ENCODE data around the gene LZTR1. TPM values are rescaled to one million over a fixed set of nuclear protein-coding genes. Genes with fewer than 3 reads are reported as not detected.
"Not testable (repeated sequence)": the region's sequence is repeated elsewhere in the genome, so short reads cannot be mapped to it uniquely, and the experiment has no call there.

The LZTR1 gene
- total and polyA plus RNA-seq, 4 donors: 11.3 to 83.9 (median 70.4) TPM

DNA sequence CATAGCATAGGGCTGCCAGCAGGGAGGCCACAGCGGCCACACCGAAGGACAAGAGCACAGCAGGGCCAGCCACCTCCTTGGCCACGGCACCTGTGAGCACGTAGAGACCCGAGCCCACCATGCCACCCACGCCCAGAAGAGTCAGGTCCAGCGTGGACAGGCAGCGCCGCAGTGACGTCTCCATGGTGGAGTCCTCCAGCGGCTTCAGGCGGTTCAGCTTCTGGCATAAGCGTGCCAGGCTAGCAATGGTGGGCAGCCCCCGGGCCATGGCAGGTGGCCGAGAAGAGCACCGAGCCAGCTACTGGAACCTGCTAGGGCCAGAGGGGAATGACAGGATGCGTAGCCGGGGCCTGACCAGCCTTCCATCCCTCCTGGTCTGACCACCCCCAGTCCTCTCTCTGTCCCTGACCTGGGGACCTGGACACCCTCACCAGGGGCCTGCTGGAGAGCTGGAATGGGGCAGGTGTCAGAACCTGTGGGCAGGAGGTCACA is 49.5 kb downstream of the LZTR1 start:
- DNase-seq: no peak
- Histone ChIP-seq H3K9me3 (ENCODE audit: control insufficient read depth, low read length) (no peaks in the 10 kb centered on the region), H3K4me3 (ENCODE audit: low read length in 2 of 2) (no peak overlapping the region), H3K27ac (ENCODE audit: low read depth in 1 of 2, low read length in 2 of 2) (no peak overlapping the region), H3K4me1 (ENCODE audit: control insufficient read depth in 1 of 2, insufficient read depth in 2 of 2, low read length in 2 of 2) (no peaks in the 10 kb centered on the region), H3K36me3 (ENCODE audit: control insufficient read depth in 1 of 2, insufficient read depth in 2 of 2, low read length in 1 of 2) (no peaks in the 10 kb centered on the region), H3K27me3 (ENCODE audit: control insufficient read depth in 1 of 2, insufficient read depth in 2 of 2, low read length in 1 of 2) (no peaks in the 10 kb centered on the region)
- ATAC-seq (ENCODE audit: low FRiP score): no peak
- WGBS, 2 donors: 84 to 90% methylated on average over 17 to 18 of the region's 18 CpGs
- intact Hi-C loops (cut with DNase I): no loop called here

GRCh38 chr22:21032037-21032867 is 50.2 kb downstream of the LZTR1 start, which contains the start of gene SLC7A4:
Gene SLC7A4, minus strand, starts transcription at chr22:21032561. Its CDS starts 749 bp downstream, at chr22:21031812.
- intact Hi-C loops (cut with DNase I): no loop called here
- H3K9me3 ChIP-seq (ENCODE audit: control insufficient read depth, low read length): no peaks in the 10 kb centered on the region
- H3K4me3 ChIP-seq (ENCODE audit: low read length in 2 of 2): no peak within 1 kb of the TSS
- no peak for ATAC-seq (ENCODE audit: low FRiP score)
- no peaks in the 10 kb centered on the region for H3K4me1 ChIP-seq (ENCODE audit: control insufficient read depth in 1 of 2, insufficient read depth in 2 of 2, low read length in 2 of 2)
- H3K36me3 ChIP-seq (ENCODE audit: control insufficient read depth in 1 of 2, insufficient read depth in 2 of 2, low read length in 1 of 2): no peaks in the 10 kb centered on the region
- no peaks in the 10 kb centered on the region for H3K27me3 ChIP-seq (ENCODE audit: control insufficient read depth in 1 of 2, insufficient read depth in 2 of 2, low read length in 1 of 2)
- 6 to 7% methylated on average over 46 to 59 of the region's 59 CpGs for whole genome bisulfite sequencing, 2 donors
- no peak within 1 kb of the TSS for H3K27ac ChIP-seq (ENCODE audit: low read depth in 1 of 2, low read length in 2 of 2)
- no peak for DNase-seq

DNA sequence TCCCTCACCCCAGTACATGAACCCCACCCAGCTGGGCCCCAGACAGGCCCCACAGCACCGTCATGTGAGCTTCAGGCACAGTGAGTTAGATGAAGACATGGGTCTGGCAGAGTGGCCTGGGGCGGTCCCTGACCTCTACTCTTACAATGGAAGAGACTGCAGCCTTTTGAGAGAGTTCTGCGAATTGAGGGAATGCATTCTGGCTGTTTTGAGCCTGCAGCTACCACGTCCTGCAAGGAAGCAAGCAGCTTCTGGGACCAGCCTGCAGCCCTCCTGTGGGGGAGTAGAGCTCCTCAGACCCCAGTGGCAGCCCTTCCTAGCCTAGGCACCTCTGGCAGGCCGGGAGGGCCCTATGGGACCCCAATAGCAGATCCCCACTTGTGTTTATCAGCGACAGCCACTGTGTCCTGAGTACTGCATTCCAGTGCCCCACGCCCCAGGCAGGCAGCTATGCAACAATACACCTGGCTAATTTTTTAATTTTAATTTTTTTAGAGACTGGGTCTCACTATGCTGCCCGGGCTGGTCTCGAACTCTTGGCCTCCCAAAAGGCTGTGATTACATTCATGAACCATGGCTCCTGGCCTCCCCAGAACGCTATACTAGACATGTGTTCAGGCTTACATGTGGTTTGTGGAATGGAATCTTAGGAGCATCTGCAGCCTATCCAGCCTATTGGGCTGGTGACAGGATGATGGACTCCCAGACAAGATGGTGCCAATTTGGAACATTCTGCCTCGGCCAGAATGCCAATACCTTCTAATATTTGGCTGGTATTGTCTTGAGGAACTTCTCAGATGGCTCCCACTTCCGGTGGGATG is 51.0 kb downstream of the LZTR1 start:
- Histone ChIP-seq H3K9me3 (ENCODE audit: control insufficient read depth, low read length) (no peaks in the 10 kb centered on the region), H3K4me3 (ENCODE audit: low read length in 2 of 2) (no peak overlapping the region), H3K4me1 (ENCODE audit: control insufficient read depth in 1 of 2, insufficient read depth in 2 of 2, low read length in 2 of 2) (no peaks in the 10 kb centered on the region), H3K27ac (ENCODE audit: low read depth in 1 of 2, low read length in 2 of 2) (no peak overlapping the region), H3K36me3 (ENCODE audit: control insufficient read depth in 1 of 2, insufficient read depth in 2 of 2, low read length in 1 of 2) (no peaks in the 10 kb centered on the region), H3K27me3 (ENCODE audit: control insufficient read depth in 1 of 2, insufficient read depth in 2 of 2, low read length in 1 of 2) (no peaks in the 10 kb centered on the region)
- WGBS, 2 donors: 85 to 86% methylated on average over 12 of the region's 12 CpGs
- intact Hi-C loops (cut with DNase I): no loop called here
- ATAC-seq (ENCODE audit: low FRiP score) (no peak), DNase-seq (no peak)

DNA sequence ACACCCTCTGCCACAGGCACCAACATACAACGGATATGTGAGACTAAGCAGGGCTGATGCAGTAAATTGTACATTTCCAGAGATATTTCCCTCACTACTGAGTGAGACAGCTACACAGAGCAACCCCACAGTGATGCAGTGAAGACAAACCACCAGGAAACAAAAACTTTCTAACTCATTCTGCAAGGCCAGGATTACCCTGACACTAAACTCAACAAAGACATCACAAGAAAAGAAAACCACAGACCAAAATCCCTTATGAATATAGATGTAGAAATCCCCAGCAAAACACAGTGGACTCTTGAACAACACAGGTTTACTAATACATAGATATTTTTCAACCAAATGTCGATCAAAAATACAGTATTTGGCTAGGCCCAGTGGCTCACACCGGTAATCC is 51.8 kb downstream of the LZTR1 start:
- H3K9me3 ChIP-seq (ENCODE audit: control insufficient read depth, low read length): no peaks in the 10 kb centered on the region
- no peaks in the 10 kb centered on the region for H3K36me3 ChIP-seq (ENCODE audit: control insufficient read depth in 1 of 2, insufficient read depth in 2 of 2, low read length in 1 of 2)
- DNase-seq (no peak), ATAC-seq (ENCODE audit: low FRiP score) (no peak)
- H3K27ac ChIP-seq (ENCODE audit: low read depth in 1 of 2, low read length in 2 of 2): no peak overlapping the region
- 90 to 92% methylated on average over 3 of the region's 3 CpGs for WGBS, 2 donors
- no peak overlapping the region for H3K4me3 ChIP-seq (ENCODE audit: low read length in 2 of 2)
- intact Hi-C loops (cut with DNase I): no loop called here
- H3K4me1 ChIP-seq (ENCODE audit: control insufficient read depth in 1 of 2, insufficient read depth in 2 of 2, low read length in 2 of 2): no peaks in the 10 kb centered on the region
- H3K27me3 ChIP-seq (ENCODE audit: control insufficient read depth in 1 of 2, insufficient read depth in 2 of 2, low read length in 1 of 2): no peaks in the 10 kb centered on the region

GRCh38 chr22:21034989-21035388 is 52.9 kb downstream of the LZTR1 start:
- WGBS, 2 donors: 76 to 85% methylated on average over 3 of the region's 3 CpGs
- ATAC-seq (ENCODE audit: low FRiP score): no peak
- Histone ChIP-seq H3K27ac (ENCODE audit: low read depth in 1 of 2, low read length in 2 of 2) (no peak overlapping the region), H3K4me1 (ENCODE audit: control insufficient read depth in 1 of 2, insufficient read depth in 2 of 2, low read length in 2 of 2) (no peaks in the 10 kb centered on the region), H3K4me3 (ENCODE audit: low read length in 2 of 2) (no peak overlapping the region), H3K36me3 (ENCODE audit: control insufficient read depth in 1 of 2, insufficient read depth in 2 of 2, low read length in 1 of 2) (no peaks in the 10 kb centered on the region), H3K27me3 (ENCODE audit: control insufficient read depth in 1 of 2, insufficient read depth in 2 of 2, low read length in 1 of 2) (no peaks in the 10 kb centered on the region), H3K9me3 (ENCODE audit: control insufficient read depth, low read length) (no peaks in the 10 kb centered on the region)
- DNase-seq: no peak
- intact Hi-C loops (cut with DNase I): no loop called here

DNA sequence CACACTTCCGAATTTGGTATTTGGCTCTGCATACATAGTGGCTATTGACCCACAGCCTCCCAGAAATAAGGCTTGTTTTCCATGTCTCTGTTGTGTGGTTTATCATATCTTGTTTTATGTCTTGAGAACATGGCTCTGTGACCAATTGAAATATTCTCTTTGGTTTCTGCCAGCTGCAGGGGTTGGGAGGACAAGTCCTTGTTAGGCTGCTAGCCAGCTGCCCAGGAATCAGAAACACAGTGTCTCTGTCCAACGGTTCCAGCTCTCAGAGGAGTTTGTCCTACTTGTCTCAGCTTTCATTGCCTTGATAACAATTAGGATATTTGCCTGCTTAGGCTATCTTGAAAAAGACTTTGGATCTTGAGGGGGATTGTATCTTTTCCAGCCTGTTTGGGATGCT is 56.3 kb downstream of the LZTR1 start:
- ATAC-seq (ENCODE audit: low FRiP score) (peak; percentile 50), DNase-seq (no peak)
- no peak overlapping the region for H3K4me3 ChIP-seq (ENCODE audit: low read length in 2 of 2)
- intact Hi-C loops (cut with DNase I): no loop called here
- 22 to 29% methylated on average over 2 of the region's 2 CpGs for WGBS, 2 donors
- no peaks in the 10 kb centered on the region for H3K4me1 ChIP-seq (ENCODE audit: control insufficient read depth in 1 of 2, insufficient read depth in 2 of 2, low read length in 2 of 2)
- H3K27ac ChIP-seq (ENCODE audit: low read depth in 1 of 2, low read length in 2 of 2): no peak overlapping the region
- H3K27me3 ChIP-seq (ENCODE audit: control insufficient read depth in 1 of 2, insufficient read depth in 2 of 2, low read length in 1 of 2): no peaks in the 10 kb centered on the region
- no peaks in the 10 kb centered on the region for H3K9me3 ChIP-seq (ENCODE audit: control insufficient read depth, low read length)
- H3K36me3 ChIP-seq (ENCODE audit: control insufficient read depth in 1 of 2, insufficient read depth in 2 of 2, low read length in 1 of 2): no peaks in the 10 kb centered on the region

- H3K27me3 ChIP-seq (ENCODE audit: control insufficient read depth in 1 of 2, insufficient read depth in 2 of 2, low read length in 1 of 2); H3K4me3 ChIP-seq (ENCODE audit: low read length in 2 of 2); H3K4me1 ChIP-seq (ENCODE audit: control insufficient read depth in 1 of 2, insufficient read depth in 2 of 2, low read length in 2 of 2); H3K36me3 ChIP-seq (ENCODE audit: control insufficient read depth in 1 of 2, insufficient read depth in 2 of 2, low read length in 1 of 2); ATAC-seq (ENCODE audit: low FRiP score); H3K27ac ChIP-seq (ENCODE audit: low read depth in 1 of 2, low read length in 2 of 2); intact Hi-C loops (cut with DNase I); H3K9me3 ChIP-seq (ENCODE audit: control insufficient read depth, low read length): not testable (repeated sequence)
- peak in 1 of 2 donors; percentile 9 for DNase-seq
- WGBS, 2 donors: 88 to 94% methylated on average over 5 of the region's 5 CpGs
Measured at GRCh38 chr22:21039158-21039557, 57.1 kb downstream of the LZTR1 start.

DNA sequence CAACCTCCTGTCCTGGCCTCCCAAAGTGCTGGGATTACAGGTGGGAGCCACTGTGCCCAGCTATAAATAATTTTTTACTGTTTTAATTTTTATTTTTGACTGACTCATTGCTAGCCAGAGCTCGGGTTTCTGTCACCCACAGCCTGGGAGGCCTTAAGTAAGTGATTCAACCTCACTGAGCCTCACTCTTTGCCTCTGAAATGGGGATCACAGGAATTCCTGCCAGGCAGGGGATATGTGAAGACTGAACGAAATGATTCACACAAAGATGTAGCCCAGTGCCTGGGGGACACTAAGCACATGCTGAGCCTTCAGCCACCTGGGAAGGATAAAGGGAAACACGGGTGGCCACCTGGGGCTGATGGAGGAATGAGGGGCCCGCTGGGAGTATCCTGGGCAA is 59.8 kb downstream of the LZTR1 start:
- H3K9me3 ChIP-seq (ENCODE audit: control insufficient read depth, low read length): no peaks in the 10 kb centered on the region
- DNase-seq: no peak
- no peak overlapping the region for H3K27ac ChIP-seq (ENCODE audit: low read depth in 1 of 2, low read length in 2 of 2)
- no peak overlapping the region for H3K4me3 ChIP-seq (ENCODE audit: low read length in 2 of 2)
- no peaks in the 10 kb centered on the region for H3K4me1 ChIP-seq (ENCODE audit: control insufficient read depth in 1 of 2, insufficient read depth in 2 of 2, low read length in 2 of 2)
- no peaks in the 10 kb centered on the region for H3K36me3 ChIP-seq (ENCODE audit: control insufficient read depth in 1 of 2, insufficient read depth in 2 of 2, low read length in 1 of 2)
- WGBS, 2 donors: 89 to 95% methylated on average over 4 of the region's 4 CpGs
- intact Hi-C loops (cut with DNase I): no loop called here
- no peaks in the 10 kb centered on the region for H3K27me3 ChIP-seq (ENCODE audit: control insufficient read depth in 1 of 2, insufficient read depth in 2 of 2, low read length in 1 of 2)
- no peak for ATAC-seq (ENCODE audit: low FRiP score)

Data from aorta (tissue), 5 donors.